Measurements from ENCODE around the gene LRG1. TPM values are rescaled to one million over a fixed set of nuclear protein-coding genes. Genes with fewer than 3 reads are reported as not detected.

LRG1 gene, protein sequence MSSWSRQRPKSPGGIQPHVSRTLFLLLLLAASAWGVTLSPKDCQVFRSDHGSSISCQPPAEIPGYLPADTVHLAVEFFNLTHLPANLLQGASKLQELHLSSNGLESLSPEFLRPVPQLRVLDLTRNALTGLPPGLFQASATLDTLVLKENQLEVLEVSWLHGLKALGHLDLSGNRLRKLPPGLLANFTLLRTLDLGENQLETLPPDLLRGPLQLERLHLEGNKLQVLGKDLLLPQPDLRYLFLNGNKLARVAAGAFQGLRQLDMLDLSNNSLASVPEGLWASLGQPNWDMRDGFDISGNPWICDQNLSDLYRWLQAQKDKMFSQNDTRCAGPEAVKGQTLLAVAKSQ
- 0.63 TPM for total RNA-seq

DNA sequence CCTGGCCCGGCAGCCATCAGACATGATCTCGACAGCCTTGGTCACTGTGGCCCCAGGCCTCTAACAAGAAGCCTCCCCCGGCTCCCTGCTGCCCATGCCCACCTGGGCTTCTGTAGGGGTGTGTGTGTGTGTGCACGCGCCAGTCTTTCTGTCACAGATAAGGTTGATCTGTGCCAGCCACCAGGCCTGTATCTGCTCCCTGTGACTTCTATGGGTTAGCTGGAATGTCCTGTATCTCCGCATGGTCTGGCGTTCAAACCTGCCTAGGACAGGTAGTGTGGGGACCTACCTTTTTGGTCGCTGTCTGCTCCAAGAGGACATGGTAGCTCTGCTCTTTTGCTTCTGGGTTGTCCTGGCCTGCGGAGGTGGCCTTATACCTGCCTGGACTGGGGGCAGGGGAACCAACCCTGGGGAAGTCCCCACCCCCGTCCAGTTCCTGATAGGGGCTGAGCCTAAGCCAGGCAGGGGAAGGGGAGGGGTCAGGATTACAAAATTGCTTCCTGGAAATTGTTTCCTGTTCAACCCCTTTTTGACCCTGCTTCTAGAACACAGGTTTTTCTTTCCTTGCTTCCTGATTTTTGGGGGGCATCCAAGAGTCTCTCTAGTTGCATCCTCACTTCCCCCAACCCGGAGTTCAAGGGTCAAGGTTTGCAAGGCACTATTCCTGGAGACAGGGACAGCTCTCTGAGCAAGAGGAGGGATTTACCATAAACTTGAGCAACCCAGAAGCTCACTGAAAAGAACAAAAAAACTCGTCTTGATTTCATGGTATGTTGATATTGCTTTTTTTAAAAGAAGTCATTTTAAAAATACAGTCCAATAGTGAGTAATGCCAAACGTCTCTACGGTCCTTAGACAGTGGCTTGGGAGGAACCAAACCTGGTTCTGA lies at the start of gene LRG1:
Gene LRG1, minus strand, starts transcription at position 344 of the 889 bp plus-strand sequence. Its CDS starts 23 bp downstream, at position 321.

DNA sequence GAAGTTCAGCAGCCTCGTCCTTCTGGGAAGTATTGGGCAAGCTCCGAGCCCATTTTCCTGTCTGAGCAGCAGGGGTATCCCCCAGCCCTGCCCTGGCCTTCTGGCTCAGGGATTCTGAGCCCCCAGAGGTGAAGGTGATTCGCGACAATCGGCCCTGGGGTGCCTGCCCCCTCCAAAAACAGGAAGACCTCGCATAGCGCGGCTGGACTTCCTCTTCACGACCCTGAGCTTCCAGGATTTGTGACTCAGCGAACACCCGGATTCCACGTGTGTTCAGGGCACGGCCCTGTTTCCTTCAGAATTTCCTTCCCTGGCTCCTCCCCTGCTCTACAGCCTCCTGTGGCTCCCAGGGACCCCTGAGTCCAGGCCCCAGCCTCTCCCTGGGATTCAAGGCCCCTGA lies 19.7 kb upstream of the LRG1 start, which contains the start of gene SEMA6B:
Gene SEMA6B, minus strand, starts transcription at position 116 of the 400 bp plus-strand sequence. CDS start 1,227 bp downstream, outside the sequence.

DNA sequence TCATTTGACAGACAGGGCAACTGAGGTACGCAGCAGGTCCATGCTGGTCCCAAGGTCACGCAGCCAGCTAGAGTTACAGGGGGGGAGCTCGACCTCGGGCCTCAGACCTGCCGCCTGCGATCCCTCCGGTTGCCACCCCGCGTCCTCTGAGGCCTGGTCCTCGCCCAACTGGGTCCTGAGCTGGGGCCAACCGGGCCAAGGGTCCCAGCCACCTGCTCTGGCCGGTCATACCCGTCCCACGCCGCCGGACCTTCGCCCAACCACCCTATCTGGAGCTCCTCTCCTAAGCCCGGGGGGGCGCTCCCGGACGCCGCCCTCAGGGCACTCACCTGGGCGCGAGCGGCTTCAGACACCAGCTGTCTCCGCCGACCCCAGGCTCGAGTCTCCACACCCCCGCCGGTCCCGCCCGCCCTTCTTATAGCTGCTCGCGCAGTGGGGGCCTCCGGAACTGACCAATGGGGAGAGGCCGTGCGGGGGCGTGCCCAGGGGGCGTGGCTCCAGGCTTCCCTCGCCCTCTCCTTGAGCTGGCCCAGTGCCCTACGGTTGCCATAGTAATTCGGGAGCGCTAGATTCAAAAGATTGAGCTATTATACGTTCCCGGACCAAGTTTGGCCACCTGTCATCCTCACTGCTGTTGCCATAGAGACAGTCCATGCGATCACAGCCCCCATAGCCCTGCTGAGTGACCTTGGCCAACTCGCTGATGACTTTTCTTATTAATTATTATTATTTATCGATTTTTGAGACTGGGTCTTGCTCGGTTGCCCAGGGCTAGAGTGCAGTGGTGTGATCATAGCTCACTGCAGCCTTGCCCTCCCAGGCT lies 4.8 kb downstream of the LRG1 start, which contains the start of gene PLIN5:
Gene PLIN5, minus strand, starts transcription at position 389 of the 823 bp plus-strand sequence. CDS start 1,150 bp downstream, outside the sequence.

DNA sequence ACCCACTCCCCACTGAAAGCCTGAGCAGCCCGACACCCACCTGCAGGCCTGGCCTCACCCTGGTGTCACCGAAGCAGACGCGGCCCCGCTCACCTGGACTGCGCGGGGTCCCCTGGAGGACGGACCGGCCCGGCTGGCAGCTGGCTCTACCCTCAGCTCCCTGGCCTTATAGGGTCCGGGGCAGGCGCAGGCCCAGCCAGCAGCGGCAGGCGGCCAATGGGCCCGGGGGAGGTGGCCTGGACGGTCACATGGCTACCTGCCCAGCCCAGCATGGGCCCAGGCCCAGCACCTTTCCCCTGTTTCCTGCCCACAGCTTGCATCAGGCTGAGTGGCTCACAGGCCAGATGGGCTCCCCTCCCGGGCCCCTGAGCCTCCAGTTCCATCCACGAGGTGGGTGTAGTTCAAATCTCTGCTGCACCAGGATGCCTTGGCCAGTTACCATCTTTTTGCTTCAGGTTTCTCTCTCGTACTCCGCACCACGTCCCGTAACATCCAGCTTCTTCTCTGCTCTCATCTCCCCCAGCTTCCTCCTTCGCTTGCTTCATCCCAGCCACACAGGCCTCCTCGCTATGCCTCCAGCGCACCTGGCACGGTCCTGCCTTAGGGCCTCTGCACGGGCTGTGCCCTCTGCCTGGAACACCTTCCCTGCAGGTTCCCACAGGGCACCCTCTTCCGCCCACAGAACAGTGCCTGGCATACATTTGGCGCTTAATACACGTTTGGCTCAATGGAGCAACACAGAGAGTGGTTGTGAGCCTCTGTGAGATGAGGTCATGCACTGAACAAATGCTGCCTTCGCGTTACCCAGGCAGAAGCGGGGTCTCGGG lies 21.3 kb downstream of the LRG1 start, which contains the start of gene PLIN4:
Gene PLIN4, minus strand, starts transcription at position 142 of the 827 bp plus-strand sequence. CDS start 214 bp downstream, outside the sequence.

Other genes starting within 250 kb of the LRG1 start
- 0.31 TPM for gene TMIGD2, start 237.6 kb downstream of the LRG1 start, total RNA-seq
- 53.2 TPM for gene FSD1, start 235.4 kb downstream of the LRG1 start, total RNA-seq
- gene STAP2, start 201.2 kb downstream of the LRG1 start, total RNA-seq = 1.3 TPM
- 16.6 TPM for gene MPND, start 196.5 kb downstream of the LRG1 start, total RNA-seq
- 22.8 TPM for gene SH3GL1, start 139.5 kb downstream of the LRG1 start, total RNA-seq
- gene CHAF1A, start 137.4 kb downstream of the LRG1 start, total RNA-seq = 8.5 TPM
- 52.6 TPM for gene UBXN6, start 82.2 kb downstream of the LRG1 start, total RNA-seq
- gene HDGFL2, start 67.7 kb downstream of the LRG1 start, total RNA-seq = 44.1 TPM
- gene PLIN4, start 21.6 kb downstream of the LRG1 start, total RNA-seq = 0.63 TPM
- gene PLIN5, start 4.8 kb downstream of the LRG1 start, total RNA-seq = 3.8 TPM
- 36.9 TPM for gene SEMA6B, start 19.6 kb upstream of the LRG1 start, total RNA-seq
- 6.9 TPM for gene TNFAIP8L1, start 99.5 kb upstream of the LRG1 start, total RNA-seq
- gene MYDGF, start 130.3 kb upstream of the LRG1 start, total RNA-seq = 28.8 TPM
- gene DPP9, start 183.8 kb upstream of the LRG1 start, total RNA-seq = 12.5 TPM

Measured in parietal lobe (tissue), 1 donor.